CD4-positive, alpha-beta T cell treated with Interleukin-2 at 100 ng/mL for 4 hours (primary cell): ENCODE measurements around the gene ATP5MG.
A peak's percentile ranks its signal among the peaks of the same experiment; 100 is the strongest.

Experiments used
- DNase-seq: peaks from one replicate; pipeline ENCODE4 v3.0.0-alpha.2; 2020; ENCODE audit warnings: low spot score

The ATP5MG gene

GRCh38 chr11:118442908-118443589, 41.6 kb downstream of the ATP5MG start:
- no peak for DNase-seq

GRCh38 chr11:118443590-118444218, 42.3 kb downstream of the ATP5MG start:
- DNase-seq = peak; percentile 34

GRCh38 chr11:118447423-118447822, 46.0 kb downstream of the ATP5MG start:
- DNase-seq = no peak

GRCh38 chr11:118448294-118448693, 46.9 kb downstream of the ATP5MG start:
- DNase-seq = no peak

GRCh38 chr11:118449316-118449918, 48.0 kb downstream of the ATP5MG start:
- no peak for DNase-seq

GRCh38 chr11:118450451-118450850, 49.0 kb downstream of the ATP5MG start:
- DNase-seq = no peak
